AG04450 (cell line): ENCODE measurements around the gene GMEB1. TPM values are rescaled to one million over a fixed set of nuclear protein-coding genes. Genes with fewer than 3 reads are reported as not detected.
"Not testable (repeated sequence)": the region's sequence is repeated elsewhere in the genome, so short reads cannot be mapped to it uniquely, and the experiment has no call there.

Source experiments
- CTCF ChIA-PET: fragments of 300-600, 350-600 bp; formaldehyde crosslinking; extraction: SDS; loops from one replicate; lab custom pipeline; 2022; ENCODE audit warnings: antibody characterized with exemption, inconsistent platforms; lab: Charles Lee
- POLR2A ChIA-PET: fragments of 350-600 bp; formaldehyde crosslinking; extraction: SDS; loops from one replicate; lab custom pipeline; 2021; ENCODE audit warnings: antibody characterized with exemption, inconsistent platforms; lab: Yijun Ruan, JAX
- DNase-seq: peaks from one replicate; pipeline ENCODE4 v3.0.0-alpha.2; 2011; ENCODE audit warnings: low read depth, low spot score
- H3K27ac ChIP-seq: one replicate; pipeline ENCODE4 v1.5.1; 2012; ENCODE audit warnings: low read depth, low read length, control low read depth
- H3K27me3 ChIP-seq: one replicate; pipeline ENCODE4 v1.6.0; 2012; ENCODE audit warnings: low read length; ENCODE audit not compliant: control insufficient read depth, insufficient read depth
- H3K4me3 ChIP-seq: 2 replicates; pipeline ENCODE4 v1.5.1; 2011; ENCODE audit warnings: mild to moderate bottlenecking, low read depth, low read length, control low read depth
- H3K9me3 ChIP-seq: 2 replicates; pipeline ENCODE4 v1.5.1; 2012; ENCODE audit warnings: low read length; ENCODE audit not compliant: control insufficient read depth, insufficient read depth
- polyA plus RNA-seq: library from polyadenylated mRNA; depleted of rRNA; stranded (reverse); fragments of >200 nt; gene quantifications from 2 replicates; pipeline ENCODE4 v1.2.3, GENCODE V29; 2011
- TF ChIP-seq, protein P1 (sequence below): IDR thresholded peaks from 2 replicates; pipeline ENCODE4 v1.5.1; 2011; ENCODE audit warnings: low read depth, low read length, control low read depth, inconsistent platforms

Gene GMEB1
- polyA plus RNA-seq, 1 experiment, result 6.5 TPM

DNA sequence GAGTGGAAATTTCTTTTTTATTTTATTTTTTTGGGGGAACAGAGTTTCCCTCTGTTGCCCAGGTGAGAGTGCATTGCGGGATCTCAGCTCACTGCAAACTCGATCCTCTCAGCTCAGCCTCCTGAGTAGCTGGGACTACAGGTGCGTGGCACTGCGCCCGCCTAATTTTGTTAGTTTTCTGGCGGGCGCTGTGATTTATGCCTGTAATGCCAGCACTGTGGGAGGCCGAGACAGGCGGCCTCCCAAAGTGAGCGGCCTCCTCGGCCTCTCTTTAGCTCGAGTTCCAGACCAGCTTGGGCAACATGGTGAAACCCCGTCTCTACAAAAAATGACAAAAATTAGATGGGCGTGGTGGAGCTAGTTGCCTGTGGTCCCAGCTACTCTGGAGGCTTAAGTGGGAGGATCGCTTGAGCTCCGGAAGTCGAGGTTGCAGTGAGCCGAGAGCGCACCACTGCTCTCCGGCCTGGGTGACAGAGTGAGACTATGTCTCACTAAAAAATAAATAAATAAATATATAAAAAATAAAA is 2.7 kb downstream of the GMEB1 start:
- TF ChIP-seq, protein P1, sequence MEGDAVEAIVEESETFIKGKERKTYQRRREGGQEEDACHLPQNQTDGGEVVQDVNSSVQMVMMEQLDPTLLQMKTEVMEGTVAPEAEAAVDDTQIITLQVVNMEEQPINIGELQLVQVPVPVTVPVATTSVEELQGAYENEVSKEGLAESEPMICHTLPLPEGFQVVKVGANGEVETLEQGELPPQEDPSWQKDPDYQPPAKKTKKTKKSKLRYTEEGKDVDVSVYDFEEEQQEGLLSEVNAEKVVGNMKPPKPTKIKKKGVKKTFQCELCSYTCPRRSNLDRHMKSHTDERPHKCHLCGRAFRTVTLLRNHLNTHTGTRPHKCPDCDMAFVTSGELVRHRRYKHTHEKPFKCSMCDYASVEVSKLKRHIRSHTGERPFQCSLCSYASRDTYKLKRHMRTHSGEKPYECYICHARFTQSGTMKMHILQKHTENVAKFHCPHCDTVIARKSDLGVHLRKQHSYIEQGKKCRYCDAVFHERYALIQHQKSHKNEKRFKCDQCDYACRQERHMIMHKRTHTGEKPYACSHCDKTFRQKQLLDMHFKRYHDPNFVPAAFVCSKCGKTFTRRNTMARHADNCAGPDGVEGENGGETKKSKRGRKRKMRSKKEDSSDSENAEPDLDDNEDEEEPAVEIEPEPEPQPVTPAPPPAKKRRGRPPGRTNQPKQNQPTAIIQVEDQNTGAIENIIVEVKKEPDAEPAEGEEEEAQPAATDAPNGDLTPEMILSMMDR, result no peak
- Histone ChIP-seq H3K27ac (no peak overlapping the region), H3K9me3 (no peaks in the 10 kb centered on the region; the same call in 1 of the 2 replicates), H3K4me3 (no peak overlapping the region), H3K27me3 (no peaks in the 10 kb centered on the region)
- ChIA-PET CTCF (interaction anchor here (1.0 kb wide), 1 partner anchor 65 kb away, joined by 7 read pairs; the partner anchor contains the start of gene YTHDF2), POLR2A (interaction anchor here (0.6 kb wide), 1 partner anchor 28 kb away, joined by 3 read pairs; the partner anchor contains the start of gene TAF12)
- DNase-seq, result no peak

DNA sequence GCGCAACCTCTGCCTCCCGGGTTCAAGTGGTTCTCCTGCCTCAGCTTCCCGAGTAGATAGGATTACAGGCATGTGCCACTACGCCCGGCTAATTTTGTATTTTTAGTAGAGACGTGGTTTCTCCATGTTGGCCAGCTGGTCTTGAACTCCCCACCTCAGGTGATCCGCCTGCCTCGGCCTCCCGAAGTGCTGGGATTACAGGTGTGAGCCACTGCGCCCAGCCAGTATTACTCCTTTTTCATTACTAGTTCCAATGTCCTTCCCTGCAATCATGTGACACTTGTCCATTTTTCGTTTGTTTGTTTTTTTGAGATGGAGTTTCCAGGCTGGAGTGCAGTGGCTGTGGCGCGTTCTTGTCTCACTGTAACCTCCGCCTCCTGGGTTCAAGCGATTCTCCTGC is 4.4 kb downstream of the GMEB1 start:
- CTCF ChIA-PET, H3K27me3 ChIP-seq, DNase-seq, H3K27ac ChIP-seq, H3K4me3 ChIP-seq, H3K9me3 ChIP-seq: not testable (repeated sequence)
- POLR2A ChIA-PET, result interaction anchor here (0.7 kb wide), 1 partner anchor 358 kb away, joined by 3 read pairs; no protein-coding TSS in a partner anchor

DNA sequence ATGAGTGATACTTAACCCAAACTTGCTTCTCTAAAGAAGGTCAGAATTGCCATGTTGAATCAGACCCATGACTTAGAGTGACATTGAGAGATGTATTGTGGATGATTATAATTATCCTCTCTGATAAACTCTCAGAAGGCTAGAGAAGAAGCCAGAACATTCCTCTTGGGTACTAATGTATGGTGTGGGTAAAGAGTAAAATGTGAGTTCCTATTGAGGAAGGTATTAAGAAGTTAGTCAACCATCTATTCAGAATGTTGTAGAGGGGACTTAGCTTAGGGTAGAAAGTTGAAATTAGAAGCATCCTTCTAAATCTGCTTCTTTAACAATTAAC is 7.3 kb downstream of the GMEB1 start:
- CTCF ChIA-PET, result no interaction called here

DNA sequence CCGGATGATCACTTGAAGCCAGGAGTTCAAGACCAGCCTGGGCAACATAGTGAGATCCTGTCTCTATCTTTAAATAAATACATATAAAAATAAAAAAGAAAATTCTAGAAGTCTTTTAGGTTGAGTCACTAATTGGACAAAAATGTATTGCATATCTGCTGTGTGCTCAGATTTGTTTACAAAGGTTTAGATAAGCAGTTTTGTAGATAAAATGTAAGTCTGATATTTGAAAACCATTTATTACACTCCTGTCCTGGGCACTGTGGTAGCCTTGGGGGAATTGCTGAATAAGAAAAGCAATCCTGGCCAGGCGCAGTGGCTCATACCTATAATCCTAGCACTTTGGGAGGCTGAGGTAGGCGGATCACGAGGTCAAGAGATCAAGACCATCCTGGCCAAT is 11.6 kb downstream of the GMEB1 start:
- Histone ChIP-seq H3K4me3 (no peak overlapping the region), H3K27ac (no peak overlapping the region), H3K9me3 (no peaks in the 10 kb centered on the region), H3K27me3 (no peaks in the 10 kb centered on the region)
- TF ChIP-seq, protein P1, result no peak
- no peak for DNase-seq
- ChIA-PET CTCF (no interaction called here), POLR2A (no interaction called here)

More for the DNA sequence above, 7.3 kb downstream of the GMEB1 start:
- Histone ChIP-seq H3K9me3 (no peaks in the 10 kb centered on the region; the same call in 1 of the 2 replicates), H3K27me3 (no peaks in the 10 kb centered on the region), H3K27ac (no peak overlapping the region), H3K4me3 (no peak overlapping the region)
- TF ChIP-seq, protein P1, result no peak
- DNase-seq, result no peak
- POLR2A ChIA-PET, result interaction anchor here (0.7 to 1.3 kb wide), 4 partner anchors 14 to 61 kb away, joined by 3 to 6 read pairs (median 4); partner anchors contain the start of genes RNU11 and YTHDF2

DNA sequence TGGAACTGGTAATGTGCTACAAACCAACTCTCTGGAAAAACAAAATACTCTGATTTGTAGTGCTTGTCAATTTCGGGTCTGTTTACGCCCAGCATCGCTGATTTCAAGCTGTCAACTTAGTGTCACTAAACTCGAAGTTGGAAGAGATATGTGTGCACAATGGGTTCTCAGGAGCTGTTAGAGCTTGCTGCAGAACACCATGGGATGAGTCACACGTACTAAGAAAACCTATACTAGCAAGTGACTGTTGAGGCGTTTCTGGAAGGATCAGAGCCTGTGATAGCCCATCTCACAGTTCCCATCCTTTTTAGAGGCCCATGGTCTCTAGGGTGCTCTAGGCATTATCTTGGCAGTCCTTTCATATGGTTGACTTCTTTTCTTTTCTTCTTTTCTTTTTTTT is 14.3 kb downstream of the GMEB1 start:
- H3K9me3 ChIP-seq, result no peaks in the 10 kb centered on the region
- no peak overlapping the region for H3K4me3 ChIP-seq
- TF ChIP-seq, protein P1, result no peak
- ChIA-PET CTCF (interaction anchor here (1.5 kb wide), 1 partner anchor 54 kb away, joined by 4 read pairs; the partner anchor contains the start of gene YTHDF2), POLR2A (interaction anchor here (0.5 to 1.8 kb wide), 2 partner anchors 15 to 17 kb away, joined by 4 read pairs; partner anchors contain the start of gene GMEB1)
- no peak for DNase-seq
- no peak overlapping the region for H3K27ac ChIP-seq
- no peaks in the 10 kb centered on the region for H3K27me3 ChIP-seq
